Measurements from ENCODE around the gene AMOTL1.

DNA sequence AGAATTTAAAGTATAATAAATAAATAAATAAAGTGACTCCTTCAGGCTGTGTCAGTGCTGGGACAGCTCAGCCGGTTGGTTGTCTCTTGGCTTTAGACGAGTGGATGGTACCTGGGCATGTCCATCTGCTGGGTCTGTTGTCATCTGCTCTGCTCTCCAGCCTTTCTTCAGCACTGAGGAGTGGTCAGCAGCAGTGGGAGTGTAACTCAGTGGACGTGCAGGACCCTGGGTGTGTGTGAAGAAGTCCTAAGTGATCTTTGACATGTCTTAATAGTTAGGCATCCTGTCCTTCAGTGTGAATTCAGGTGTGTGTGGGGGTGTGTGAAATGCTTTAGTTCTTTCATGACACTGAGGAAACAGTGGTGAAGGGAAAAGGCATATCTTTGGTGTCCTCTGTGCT, 24.3 kb downstream of the AMOTL1 start:
- no peak for TF ChIP-seq CTCF (optimal IDR thresholded peaks at IDR 0.05 in 1 of 3, IDR thresholded peaks at IDR 0.05 in 1 of 3, conservative IDR thresholded peaks at IDR 0.05 in 1 of 3; ENCODE audit: extremely low read depth in 1 of 3, insufficient read depth in 2 of 3, low read length in 3 of 3)
- TF ChIP-seq EZH2 (IDR thresholded peaks at IDR 0.05; ENCODE audit: low read length), result no peak

Measured in keratinocyte (primary cell).